Fibroblast of upper back skin (primary cell): ENCODE data around the gene BLMH.

Experiments used
- DNase-seq: peaks from one replicate; pipeline ENCODE4 v3.0.0-alpha.2; 2013

BLMH gene

DNA sequence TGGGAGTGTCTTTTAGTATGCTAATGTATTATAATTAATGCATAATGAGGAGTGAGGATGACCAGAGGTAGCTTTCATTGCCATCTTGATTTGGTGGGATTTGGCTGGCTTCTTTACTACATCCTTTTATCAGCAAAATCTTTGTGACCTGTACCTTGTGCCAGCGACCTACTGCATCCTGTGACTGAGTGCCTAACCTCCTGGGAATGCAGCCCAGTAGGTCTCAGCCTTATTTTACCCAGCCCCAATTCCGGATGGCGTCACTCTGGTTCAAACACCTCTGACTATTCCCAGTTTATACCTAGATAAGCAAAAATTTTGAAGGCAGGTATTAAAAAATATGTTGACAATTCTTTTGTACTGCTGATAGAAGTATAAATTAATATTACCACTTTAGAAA lies 10.5 kb upstream of the BLMH start:
- no peak for DNase-seq

DNA sequence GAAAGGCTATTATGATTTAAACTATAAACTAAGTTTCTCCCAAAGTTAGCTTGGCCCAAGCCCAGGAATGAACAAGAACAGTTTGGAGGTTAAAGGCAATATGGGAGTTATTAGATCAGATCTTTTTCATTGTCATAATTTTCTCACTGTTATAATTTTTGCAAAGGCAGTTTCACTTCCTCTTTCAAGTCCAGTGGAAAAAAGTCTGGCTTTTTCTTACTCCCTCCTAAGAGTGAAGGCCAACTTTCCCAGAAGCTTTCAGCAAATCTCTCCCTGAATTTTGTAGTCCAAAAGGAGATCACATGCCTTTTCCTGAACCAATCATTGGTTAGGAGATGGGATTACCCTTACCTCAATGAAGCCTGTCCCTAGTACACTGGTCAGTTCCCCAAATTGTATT lies 9.1 kb upstream of the BLMH start:
- no peak for DNase-seq

DNA sequence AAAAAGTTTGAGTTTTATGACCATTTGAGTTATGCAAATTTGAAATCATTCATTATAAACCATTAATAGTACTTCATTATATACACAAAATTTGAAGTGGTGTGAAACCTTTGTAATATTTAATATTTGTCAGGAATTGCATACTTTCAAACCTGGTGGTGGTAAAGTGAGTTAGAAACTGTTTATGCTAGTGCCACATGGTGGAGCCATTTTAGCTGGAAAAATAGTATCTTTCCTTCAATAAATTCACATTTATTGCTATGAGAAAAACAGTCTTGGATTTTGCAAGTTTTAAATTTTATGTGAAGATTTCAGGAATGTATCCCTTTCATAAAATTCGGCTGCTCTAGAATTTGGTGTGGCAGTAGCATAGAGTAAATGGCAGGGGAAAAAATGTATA lies 7.3 kb upstream of the BLMH start:
- DNase-seq: no peak

DNA sequence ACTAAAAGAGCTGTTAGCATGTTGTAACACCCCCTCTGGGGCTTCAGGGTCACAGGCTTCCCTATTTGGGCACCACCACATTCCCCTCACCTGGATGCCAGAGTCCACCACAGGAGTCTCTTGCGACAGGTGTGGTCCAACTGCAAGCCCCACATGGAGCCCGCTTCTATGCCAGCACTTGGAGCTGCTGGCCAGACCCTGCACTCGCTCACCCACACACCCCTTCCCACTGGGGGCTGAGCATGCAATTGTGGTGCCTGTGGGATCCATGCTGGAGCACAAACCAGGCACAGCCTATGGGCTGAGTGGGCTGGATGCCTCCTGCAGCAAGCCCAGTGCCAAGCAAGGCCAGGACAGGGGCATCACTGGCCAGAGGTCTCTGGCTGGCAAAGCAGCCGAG lies 6.0 kb upstream of the BLMH start:
- no peak for DNase-seq

DNA sequence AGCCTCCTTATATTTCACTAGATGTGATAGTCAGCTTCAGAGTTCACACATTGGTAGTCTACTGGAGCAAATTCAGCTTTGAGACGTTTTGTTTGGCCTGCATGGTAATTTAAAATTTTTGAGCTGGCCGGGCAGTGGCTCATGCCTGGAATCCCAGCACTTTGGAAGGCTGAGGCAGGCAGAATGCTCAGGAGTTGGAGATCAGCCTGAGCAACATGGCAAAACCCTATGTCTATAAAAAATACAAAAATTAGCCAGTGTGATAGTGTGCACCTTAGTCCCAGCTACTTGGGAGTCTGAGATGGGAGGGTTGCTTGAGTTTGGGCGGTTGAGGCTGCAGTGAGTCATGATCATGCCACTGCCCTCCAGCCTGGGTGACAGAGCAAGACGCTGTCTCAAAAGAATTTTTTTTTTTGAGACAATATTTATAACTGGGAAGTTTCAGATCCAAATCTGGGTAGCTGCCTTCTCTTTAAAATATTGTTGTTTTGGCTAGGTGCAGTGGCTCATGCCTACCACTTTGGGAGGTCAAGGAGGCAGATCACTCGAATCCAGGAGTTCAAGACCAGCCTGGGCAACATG lies 4.8 kb upstream of the BLMH start:
- DNase-seq: no peak

DNA sequence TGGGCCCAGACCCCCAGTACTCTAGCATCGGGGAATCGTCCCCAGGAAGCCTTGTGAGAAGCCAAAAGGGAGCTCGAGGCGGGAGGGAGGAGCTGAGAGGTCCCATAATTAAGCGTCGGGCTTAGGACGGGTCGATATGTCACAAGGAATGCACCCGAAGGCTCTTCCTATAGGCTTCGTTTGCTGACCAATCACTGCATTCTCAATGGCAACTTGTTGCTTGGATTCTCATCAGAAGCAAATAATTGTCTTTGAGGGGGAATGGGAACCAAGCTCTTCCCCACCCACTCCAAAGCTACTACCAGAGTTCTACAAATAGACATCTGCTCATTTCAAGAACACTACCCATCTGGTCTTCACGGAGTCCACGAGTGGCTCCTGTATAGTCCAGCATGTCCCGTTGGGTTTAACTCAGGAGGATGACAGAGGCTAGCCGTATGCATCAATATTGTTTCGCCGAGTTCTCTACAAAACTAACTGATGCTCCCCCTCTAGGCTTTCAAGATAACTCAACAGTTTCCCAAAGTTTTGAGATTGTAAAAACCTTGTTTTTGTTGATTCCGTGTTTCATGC lies 628 bp upstream of the BLMH start:
- peak; percentile 44 for DNase-seq

DNA sequence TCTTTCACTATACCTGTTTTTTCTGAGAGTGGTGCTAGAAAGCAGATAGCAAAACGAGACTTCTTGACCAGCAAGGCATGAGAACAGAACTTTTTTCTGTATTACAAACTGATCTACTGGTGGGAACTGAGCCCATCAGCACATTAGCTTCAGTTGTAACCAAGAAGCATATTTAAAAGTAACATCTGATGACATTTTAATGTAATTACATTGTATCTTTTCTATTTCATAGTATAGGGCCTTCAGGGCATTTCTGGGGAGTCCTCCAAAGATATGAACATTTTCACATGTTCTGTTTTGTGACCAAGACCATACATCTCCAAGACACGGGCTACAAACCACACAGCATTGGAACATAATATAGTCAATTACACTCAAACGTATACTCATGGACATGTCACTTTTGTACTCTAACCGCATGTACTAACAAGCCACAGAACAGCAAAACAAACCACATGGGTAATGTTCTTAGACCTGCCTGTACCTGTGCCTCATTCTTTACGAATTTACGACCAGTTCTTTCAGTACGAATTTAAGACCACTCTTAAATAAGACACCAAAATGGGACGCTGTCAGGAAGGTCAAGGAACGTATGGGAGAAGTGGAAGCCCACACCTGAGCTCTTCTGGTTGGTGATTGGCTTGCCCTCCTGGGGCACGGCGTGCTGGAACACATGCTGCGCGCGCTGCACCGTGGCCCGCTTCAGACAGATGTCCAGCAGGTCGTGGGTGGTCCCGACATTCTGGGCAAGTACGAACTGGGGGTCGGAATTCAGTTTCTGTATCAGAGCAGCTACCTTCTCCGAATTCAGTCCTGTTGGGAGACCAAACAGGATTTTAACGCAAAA lies 825 bp downstream of the BLMH start:
- peak; percentile 23 for DNase-seq

DNA sequence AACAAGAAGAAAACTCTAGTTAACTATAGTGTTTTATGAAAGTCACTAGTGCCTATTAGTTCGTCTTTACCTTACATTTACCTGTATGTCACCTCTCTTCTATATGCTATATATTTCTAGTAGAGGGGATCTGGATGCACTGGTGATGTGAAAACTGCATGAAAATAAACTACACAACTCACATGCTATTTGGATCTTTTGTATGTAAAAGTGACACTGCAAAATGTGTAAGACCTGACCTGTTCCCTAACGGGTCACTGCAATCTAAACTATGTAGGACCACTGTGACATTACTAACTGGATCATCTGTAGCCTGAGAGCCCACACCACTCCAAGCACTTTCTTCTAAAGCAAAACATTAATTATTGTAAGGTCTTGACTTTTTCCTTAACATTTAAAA lies 1.7 kb downstream of the BLMH start:
- DNase-seq: no peak

DNA sequence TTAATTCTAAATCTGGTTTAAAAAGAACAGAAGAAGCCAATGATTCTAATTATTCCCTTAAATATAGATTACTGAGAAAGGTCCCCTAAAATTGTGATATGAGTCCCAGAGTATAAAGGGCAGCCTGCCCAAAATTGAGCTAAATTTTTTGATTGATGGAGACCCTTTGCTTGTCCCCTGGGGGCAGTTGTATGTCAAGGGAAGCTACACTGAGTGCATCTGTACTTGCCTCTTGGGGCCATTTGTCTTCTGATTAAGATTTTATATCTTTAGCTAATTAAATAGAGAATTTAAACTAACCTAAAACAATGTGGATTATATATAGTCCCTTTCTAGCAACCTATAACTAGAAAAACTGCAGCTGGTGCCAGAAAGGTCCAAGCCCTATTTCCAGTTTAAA lies 12.6 kb downstream of the BLMH start:
- DNase-seq: no peak

DNA sequence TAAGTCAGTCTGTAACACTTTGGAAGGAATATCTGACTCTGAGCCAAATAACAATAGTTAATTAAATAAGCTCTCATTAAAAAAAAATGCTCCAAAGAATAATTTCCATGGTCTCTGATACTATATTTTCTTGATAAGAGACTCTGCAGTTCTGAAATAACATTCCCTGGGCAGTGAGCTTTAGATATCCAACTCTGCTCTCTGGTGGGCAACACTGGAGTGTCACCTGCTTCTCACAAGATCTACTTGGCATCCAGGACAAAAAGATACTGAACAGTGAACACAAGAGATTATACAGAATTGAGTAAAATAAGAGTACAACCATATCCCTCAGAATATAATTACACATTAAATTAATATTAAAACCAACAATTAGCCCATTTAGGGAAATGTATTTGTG lies 13.7 kb downstream of the BLMH start:
- peak; percentile 9 for DNase-seq

DNA sequence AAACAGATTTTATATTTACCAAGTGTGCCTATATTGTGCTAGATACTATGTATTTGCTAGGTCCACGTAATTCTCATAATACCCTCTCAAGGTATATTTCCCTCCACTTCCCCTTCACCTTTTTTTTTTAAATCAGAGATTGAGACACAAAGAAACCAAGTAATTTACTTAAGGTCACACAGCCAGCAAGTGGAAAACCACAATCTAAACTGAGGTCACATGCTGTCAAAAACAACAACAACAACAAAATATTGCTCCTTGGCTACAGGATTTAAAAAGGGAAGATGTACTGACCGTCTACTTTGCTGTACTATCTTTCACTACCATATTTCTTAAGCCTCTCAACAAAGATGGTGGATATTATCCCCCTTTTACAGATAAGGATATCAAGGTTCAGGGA lies 15.8 kb downstream of the BLMH start:
- DNase-seq: no peak

DNA sequence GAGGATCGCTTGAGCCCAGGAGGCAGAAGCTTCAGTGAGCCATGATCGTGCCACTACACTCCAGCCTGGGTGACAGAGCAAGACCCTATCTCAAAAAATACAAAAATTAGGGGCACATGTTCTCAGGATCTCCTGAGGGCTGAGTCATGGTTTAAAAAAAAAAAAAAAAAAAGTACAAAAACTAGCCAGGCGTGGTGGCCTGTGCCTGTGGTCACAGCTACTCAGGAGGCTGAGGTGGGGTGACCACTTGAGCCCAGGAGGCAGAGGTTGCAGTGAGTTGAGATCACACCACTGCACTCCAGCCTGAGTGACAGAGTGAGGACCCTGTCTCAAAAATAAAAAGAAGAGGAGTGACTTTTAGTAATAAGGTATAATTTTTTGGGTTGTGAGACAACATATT lies 16.9 kb downstream of the BLMH start:
- no peak for DNase-seq

DNA sequence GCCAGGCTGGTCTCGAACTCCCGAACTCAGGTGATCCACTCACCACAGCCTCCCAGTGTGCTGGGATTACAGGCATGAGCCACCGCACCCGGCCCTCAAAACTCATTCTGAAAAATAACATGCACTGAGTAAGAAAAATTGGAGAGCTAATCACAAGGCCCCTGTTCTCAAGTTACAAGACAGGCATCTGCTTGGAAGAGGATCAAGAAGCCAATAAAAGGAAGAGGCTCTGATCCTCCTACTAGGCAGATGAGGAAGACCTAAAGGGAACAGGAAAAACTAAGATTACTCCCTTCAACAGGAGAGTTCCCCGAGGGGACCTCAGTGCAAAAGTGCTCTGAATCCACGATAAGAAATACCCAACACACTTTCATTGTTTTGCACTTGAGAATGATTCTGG lies 18.4 kb downstream of the BLMH start:
- DNase-seq: peak; percentile 22

DNA sequence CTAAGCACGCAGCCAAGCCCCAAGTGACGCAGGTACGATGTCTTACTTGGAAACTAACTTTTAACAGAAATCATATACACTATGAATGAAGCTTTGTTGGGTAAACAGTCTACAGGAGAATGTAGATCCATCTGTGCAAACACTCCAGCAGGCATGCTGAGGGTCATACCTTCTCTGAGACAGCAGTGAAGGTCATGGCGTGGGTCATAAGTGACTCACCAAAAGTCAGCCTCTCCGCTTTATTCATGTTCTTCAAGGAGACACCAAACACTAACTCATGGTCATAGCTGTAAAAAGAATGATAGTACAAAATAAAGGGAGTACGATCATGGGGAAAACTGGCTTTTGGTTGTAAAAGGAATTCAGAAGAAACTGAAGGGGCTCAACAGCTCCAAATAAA lies 20.6 kb downstream of the BLMH start:
- DNase-seq: no peak

DNA sequence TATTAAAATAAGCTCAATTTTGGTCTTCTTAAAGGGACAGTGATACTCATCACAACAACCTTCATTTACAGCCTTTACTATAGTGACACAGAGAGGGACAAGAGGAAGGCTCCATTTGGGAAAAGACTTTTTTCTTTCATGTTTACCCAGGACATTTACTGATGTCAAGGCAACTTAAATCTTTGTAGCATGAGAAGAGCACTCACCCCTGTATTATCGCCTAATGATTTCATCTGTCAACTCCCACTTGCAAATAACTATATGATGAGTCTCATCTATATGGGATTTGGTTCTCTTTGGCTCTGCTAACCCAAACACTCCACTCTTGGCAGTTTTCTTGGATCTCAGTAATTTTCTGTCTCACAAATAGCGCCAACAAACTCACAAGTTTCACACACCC lies 24.1 kb downstream of the BLMH start:
- DNase-seq: no peak

DNA sequence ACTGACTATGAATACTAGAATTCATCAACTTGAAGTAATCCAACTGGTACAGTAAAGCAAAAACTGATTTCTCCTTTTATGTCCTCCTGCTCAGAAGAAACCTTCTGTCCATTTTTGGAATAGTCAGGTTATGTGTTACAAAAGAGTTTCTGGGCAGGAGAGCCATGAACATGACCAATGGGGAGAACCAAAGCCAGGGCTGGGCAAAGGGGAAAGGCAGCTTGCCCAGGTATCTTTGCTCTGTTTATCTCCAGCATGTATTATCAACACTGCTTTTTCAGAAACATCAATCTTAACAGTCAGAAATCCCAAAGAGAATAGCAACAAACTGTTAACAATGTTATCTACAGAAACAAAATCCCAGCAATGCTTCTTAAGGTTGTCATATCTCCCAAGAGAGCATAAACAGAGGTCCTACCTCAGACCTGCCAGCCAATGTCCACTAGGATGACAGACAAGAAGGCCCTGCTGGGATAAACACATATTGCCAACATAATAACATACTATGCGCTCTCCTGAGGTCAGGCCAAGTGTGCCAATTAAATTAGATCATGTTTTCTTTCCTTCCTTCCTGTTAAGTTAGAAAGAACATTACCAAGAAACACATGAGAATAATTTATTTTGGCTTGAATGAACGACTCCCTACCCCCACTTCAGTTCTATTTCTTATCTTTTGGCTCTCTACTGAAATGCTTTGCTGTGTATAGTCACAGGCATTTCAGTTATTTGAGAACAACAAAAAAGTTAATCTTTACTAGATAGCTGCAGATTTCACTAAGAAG lies 28.0 kb downstream of the BLMH start:
- no peak for DNase-seq

DNA sequence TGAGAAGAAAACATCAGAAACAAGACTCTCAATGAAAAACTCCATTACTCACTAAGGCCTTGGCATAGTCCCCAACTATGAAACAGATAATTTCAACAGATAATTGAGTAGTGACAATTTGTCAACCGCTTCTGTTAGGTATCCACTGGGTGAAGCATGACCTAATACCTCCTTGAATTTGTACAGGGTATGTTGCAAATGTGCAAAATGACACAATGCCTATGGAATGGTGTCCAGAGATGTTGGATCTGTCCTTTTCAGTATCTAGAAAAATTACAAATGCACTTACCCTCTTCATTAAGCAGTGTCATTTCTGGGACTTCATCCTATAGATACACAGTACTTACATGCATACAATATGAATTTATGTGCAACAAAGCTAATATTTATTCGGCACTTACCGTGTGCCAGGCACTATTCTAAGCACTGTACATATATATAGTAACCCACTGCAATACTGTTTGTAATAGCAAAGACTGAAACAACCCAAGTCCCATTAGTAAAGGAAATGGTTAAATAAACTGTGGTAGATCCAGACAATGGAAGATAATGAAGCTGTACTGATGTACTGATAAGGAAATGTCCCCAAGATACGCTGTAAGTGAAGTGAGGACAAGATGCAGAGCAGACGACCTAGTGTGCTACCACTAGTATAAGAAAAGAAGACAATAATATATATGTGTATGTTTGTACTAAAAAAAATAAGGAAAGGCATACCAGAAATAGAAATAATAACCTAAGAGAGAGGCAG lies 34.8 kb downstream of the BLMH start:
- DNase-seq: peak; percentile 39

DNA sequence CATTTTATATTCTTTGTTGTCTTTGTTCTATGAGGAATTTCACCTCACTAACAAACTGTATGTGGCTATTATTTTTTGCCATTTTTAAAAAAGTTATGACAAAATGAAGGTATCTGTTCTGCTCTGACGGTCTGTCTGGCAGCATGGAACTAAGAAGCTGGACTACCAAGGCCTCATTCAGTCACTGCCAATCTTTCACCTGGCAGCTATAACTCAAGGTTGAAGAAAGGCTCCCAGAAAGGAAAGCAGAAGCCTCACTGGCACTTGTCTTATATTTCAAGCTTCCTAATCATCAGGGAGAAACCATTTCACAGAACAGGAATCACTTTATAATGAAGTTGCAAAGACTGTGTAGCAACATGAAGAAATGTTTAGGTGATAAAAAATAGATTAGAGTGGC lies 37.6 kb downstream of the BLMH start:
- DNase-seq: no peak

DNA sequence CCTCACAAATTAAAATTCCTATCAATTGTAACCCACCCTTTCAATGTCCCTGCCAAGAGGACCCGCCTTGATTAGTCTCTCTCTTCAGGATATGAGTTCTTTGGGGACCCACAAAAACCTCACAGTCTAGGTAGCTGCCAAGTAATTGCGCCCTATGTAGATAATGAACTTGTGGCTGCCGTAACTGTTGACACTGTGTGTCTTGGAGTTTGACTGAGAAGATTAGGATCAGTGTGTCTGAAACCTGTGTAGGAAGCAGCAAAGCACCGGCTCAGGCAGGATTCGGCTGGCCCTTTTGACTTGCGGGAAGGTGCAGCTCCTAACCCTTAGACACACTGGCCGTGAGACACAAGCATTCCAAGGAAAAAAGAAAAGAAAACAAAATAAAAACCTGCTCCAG lies 38.4 kb downstream of the BLMH start:
- no peak for DNase-seq

DNA sequence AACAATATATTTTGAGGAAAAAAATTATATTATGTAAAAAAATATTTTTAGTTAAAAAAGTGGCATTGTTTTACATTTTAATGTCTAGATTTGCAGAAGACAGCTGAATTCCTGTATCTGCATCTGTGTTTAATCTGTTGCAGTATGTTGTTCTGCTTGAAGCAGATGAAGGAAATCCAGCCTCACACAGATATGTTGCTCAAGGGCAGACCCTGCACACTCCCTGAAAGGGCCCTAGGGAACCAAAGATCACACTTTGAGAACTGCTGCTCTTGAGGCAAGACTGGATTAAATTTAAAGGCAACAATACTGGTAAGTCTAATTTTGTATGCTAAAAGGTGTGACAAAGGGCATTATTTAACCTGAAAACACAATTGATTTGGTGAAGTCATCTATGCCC lies 39.8 kb downstream of the BLMH start:
- DNase-seq: no peak

DNA sequence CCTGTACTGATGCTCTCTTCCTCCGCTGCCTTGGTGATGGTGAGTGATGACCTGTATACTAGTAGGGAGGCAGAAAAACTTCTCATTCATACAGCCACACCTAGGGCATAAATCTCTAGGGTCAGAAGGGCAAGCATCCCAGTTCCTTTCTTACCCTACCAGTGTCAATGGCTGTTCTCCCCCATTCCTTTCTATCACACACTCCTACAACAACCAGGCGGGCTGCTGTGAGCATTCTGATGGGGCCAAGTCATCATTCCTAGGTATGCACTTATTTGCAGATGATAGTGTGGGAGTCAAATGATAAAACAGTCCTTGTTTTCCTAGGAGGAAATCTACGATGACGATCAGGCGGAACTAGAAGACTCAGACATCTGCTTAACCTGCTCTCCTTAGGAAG lies 42.3 kb downstream of the BLMH start:
- no peak for DNase-seq

DNA sequence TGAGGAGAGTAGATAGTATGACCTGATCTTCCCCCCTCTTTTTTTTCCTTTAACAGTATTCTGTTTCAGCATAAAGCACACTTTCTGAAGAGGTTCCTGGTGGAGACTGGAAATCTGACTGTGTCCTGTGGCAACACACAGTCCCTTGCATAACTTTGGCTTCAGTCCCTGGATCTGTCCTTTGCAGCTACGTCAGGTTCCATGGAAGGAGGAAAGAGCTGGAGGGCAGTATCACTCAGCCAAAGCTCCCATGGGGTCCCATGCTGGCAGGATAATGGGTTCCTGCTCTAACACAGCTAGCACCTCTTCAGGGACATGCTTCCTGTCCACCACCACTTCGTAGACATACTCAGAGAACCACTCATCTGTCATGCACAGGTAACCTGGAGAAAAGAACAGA lies 43.0 kb downstream of the BLMH start:
- DNase-seq: no peak

DNA sequence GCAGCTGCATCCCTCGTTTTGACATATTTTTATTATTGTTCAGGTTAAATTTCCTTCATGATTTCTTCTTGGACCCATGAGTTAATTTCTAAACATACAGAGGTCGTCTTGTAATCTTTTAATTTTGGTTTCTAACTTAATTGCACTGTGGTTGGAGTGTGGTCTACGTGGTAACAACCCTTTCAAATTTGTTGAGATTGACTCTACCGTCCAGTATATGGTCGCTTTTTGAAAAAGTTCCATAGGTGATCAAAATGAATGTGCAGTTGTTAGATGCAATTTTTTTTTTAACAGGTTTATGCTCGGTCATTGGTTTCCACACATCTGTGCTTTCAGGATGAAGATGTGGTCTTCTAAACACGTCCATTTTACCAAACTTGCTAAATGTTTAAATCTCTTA lies 45.3 kb downstream of the BLMH start:
- DNase-seq: no peak
